GM12891 (cell line): ENCODE measurements around the gene MYO1F.

Experiments
- POLR2A ChIP-seq: IDR thresholded peaks from 2 replicates; pipeline ENCODE4 v1.6.1; 2011; ENCODE audit warnings: low read depth, low read length, control low read depth
- POLR2AphosphoS5 ChIP-seq: IDR thresholded peaks from 2 replicates; pipeline ENCODE4 v1.6.1; 2011; ENCODE audit warnings: low read depth, low read length, control low read depth

DNA sequence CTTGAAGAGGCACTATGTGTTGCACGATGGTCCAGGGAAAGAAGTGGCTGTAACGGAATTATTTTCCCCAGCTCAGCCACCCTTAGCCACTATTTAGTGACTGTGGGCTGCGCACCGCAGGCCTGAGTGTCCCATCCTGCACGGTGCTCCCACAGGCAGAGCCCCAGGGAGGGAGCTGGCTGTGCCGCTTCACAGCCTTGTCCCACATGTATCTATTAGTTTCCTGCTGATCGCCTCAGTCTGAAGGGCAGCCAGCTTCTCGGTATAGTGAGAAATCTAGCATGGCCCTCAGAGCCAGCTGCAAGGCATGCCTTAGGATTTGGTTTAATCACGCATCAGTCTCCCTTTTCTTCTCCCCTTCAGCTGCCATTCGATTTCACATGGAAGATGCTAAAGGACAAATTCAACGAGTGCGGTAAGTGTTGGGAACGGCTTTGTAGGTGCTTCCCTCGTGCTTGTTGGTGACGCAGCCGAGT is 90.5 kb downstream of the MYO1F start:
- TF ChIP-seq POLR2A (peak; percentile 56; the same call in 1 of the 2 replicates), POLR2AphosphoS5 (no peak)
